ENCODE data around the gene TMEM225.

- TF ChIP-seq TOX (CRISPR knock-in tag; IDR thresholded peaks at IDR 0.05; ENCODE audit: borderline replicate concordance) (no peak), SNAI2 (CRISPR knock-in tag; IDR thresholded peaks at IDR 0.05) (no peak), PPARA (CRISPR knock-in tag; IDR thresholded peaks at IDR 0.05; ENCODE audit: borderline replicate concordance) (no peak), RARB (CRISPR knock-in tag; IDR thresholded peaks at IDR 0.05) (no peak), CREB5 (CRISPR knock-in tag; IDR thresholded peaks at IDR 0.05; ENCODE audit: low read depth) (no peak)
Measured at GRCh38 chr11:123920943-123921342, 35.5 kb upstream of the TMEM225 start.
